NCI-H510A treated with DMSO at 0.1 percent for 48 hours (cell line): Measurements from ENCODE around the gene CDH22.

Experiments used
- DNase-seq: peaks from one replicate; lab custom pipeline; 2025; lab: John Stamatoyannopoulos, UW

CDH22 gene

DNA sequence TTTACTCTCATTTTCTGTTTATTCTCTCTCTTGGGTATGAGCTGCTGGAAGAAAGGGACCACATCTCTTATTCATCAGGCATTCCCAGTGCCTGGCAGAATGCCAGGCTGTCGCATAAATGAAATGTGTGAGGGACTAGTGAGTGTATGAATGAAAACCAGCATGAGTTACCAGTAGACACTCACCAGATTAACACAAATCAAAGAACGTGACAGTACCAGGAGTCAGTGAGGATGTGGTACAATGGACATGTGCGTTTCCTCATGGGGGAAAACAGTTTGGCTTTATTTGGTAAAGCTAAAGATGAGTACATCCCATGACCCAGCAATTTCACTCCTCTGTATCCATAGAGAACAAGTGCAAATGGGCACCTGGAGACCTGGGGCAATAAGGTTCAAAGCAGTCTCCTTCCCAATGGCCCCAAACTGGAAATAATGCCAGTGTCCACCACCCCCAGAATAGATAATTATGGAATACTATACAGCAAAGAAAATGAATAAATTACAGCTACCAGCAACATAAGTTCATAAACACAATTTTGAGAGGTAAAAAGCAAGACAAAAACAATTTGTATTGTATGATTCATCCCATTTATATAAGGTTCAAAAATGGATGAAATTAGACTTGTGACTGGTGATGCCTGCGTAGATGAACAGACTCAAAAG is 93.3 kb downstream of the CDH22 start:
- no peak for DNase-seq

DNA sequence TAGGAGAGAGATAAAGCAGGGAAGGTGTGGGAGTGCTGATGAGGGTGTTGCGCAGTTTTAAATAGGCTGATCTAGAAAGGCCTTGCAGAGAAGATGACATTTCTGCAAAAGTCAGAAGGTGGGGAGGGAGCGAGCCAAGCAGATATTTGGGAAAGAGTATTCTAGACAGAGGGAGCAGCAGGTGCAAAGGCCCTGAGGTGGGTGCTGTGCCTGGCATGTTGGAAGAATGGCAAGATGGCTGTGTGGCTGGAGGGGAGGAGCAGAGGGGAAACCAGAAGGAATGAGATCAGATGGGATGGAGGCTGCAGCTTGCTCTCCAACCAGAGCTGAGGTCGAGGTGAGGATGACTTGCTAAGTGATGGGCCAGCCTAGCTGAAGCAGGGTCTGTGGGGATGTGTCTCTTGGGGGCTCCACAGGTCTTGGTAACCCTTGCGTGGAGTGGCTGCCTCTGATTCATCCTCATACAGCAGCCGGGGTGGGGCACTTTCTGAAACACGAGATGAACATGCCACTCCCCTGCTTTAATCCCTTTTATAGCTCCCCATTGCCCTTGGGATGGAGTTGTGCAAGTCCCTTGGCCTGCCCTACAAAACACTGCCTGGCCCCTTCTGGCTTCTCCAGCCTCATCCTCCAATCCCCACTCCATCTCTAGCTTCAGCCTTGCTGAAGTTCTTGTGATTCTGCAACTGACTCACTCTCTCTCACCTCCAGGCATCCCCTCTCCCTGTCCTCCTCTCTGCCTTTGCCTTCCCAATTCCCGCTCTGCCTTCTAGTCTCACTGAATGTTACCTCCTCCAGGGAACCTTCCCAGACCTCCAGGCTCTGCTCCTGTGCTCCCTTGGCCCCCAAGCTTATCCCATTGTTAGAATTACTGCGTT is 94.1 kb downstream of the CDH22 start:
- DNase-seq, result no peak

DNA sequence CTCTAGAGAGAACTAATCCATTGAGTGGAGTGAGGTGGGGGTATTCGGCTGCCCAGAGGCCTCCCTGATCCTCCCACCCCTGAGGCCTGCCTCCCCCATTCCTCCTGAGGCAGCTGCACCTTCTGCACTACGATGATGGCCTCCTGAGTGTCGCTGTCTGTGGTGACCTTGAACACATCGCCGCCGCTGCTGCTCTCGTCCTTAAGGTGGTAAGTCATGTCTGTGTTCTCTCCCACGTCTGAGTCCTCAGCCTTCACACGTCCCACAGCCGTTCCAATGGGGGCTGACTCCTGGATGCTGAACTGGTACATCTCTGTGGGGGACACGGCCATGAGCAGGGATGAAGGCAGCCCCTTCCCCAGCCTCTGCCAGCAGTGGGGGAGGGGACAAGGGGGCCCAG is 95.4 kb downstream of the CDH22 start:
- no peak for DNase-seq

DNA sequence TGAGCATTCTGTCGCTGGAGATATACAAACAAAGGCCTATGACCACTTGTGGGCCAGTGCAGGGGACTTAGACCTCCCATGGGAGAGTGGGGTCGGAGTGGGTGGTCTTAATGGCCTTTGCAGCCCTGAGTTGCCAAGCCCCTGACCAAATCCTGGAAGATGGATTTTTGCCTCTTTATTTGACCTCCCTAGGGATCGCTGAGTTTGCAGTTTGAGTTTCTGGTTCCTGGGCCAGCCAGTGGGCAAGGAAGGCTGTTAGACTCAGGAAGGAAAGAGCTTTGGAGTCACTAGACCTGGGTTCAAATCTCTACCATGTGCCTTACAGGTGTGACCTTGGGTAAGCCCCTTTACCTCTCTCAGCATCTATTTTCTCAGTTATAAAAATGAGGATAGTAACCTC is 96.0 kb downstream of the CDH22 start:
- DNase-seq, result no peak

DNA sequence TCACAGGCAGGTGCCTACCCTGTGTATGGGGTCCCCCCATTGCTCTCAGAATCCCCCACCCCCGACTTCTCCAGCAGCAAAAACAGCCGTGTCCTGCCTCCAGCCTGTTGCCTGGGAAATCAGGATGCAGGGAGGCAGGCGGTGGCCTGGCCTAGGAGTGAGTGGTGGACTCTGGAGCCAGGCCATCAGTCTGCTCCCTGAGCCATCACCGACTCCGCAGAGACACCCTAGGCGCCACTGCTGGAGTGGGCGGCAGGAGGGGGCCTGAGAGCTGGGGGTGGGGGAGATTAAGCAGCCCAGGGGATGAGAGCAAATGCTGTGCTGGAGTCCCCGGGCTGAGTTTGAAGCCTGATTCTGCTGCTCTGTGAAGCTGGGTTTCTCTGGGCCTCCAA is 97.0 kb downstream of the CDH22 start:
- DNase-seq, result no peak

DNA sequence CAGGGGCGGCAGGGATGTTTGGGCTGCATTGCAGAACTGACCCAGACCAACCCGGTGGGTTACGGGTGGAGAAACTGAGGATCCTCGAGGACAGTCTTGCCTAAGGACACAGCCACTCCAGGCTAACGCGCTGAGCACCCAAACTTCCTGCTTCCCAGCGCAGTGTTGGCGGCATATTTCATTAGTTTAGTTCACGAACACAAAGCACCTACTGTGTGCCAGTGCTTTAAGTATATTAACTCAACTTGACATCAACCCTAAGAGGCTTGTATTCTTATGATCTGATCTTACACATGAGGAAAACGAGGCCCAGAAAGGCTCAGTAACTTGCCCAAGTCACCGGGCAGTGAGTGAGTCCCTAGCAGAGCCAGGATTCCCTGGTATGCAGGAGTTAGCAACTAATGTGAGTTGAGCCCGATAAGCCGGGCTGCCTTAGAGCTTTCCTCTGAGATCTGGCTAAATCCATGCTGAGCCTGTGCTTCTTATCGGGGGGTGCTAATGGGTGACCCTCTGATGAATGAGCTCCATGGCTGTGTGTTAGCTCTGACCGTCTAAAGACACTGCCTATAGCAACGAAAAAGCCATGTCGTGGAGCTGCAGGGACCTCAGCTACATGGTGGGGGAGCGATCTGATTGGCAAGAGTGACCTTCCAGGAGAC is 97.5 kb downstream of the CDH22 start:
- DNase-seq, result no peak

DNA sequence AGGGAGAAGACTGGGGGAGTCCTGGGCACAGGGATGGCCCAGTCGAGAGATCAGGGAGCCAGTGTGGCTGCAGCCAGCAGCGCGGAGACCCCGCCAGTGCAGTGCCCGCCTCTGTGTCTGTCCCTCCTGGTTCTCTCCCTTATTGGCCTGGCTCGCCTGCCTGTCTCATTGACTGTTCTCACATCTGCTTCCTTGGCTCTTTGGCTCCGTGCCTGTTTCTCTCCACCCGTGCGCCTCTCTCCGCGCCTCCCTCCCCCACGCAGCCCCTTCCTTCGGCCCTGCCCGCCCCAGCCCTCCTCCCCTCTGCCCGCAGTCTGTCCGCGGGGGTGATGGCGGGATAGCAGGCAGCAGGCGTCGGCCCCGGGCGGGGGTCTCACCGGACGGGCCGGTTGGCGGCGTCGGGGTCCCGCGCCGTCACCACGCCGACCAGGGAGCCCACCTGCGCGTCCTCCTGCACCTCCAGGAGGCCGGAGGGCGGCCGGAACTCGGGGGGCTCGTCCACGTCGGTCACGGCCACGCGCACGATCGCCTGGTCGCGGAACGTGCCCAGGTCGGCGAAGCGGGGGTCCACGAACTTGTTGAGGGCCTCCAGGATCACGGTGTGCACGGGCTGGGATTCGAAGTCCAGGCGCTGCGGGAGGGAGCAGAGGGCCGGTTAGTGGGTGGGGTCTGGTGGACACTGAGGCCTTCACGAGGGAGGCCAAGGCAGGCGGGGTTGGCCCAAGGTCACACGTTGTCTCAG is 98.2 kb downstream of the CDH22 start:
- no peak for DNase-seq

DNA sequence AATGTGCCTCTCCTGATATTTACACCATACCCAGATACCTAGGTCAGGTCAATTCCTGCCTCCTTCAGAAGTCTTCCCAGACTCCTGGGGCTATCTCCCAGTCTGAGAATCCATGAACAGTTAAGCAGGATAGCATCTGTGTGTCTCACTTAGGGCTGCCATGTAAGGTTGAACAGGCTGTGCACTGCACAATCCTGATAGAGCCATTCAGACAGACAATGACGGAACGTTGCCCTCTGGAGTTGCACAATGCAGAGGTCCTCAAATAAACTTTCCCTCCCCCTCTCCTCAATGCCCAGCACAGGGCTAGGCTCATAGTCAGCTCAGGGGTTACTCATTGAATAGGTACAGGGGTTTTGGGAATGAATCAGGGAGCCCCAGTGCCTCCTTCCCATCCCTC is 100.5 kb downstream of the CDH22 start:
- no peak for DNase-seq

DNA sequence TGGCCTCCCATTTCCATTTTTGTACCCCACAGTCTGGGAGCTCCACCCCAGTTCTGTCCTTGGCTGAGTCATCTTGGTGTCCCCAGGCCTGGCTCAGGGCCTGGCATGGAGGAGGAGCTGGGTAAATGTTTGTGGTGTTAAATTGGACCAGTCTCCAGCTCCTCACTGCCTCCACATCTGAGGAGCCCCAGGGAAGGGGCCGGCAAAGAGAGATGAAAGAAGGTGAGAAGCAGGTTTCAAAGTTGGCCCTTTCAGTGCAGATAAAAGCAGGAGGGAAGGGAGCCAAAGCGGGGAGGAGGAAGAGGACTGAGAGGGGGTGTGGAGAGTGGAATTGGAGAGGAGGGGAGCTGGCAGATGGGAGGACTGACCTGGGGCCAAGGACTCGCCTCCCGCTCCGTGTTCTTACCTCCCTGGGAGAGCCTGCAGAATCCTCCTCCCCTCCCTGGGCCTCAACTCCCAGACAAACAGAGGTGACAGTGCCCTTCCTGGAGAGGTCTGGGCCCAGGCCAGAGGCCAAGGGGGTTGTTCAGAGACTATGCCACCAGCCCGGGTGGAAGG is 101.2 kb downstream of the CDH22 start:
- DNase-seq, result no peak

DNA sequence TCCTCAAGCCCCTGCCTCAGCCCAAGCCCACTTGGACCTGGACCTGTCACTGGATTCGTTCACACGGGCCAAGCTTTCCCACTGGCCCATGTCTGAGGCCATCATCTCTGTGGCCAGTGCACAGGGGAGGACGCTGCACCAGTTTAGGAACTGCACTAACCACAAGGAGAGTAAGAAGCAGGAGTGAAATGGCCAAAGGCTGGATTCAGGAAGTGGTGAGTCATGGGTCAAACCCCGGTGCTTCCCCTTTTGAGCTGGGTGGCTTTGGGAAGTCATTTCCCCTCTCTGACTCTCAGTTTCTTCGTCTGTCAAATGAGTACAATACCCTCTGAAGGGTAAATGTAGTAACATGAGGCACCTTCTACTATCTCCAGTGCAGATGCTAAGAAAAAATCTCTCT is 102.3 kb downstream of the CDH22 start:
- DNase-seq, result no peak

DNA sequence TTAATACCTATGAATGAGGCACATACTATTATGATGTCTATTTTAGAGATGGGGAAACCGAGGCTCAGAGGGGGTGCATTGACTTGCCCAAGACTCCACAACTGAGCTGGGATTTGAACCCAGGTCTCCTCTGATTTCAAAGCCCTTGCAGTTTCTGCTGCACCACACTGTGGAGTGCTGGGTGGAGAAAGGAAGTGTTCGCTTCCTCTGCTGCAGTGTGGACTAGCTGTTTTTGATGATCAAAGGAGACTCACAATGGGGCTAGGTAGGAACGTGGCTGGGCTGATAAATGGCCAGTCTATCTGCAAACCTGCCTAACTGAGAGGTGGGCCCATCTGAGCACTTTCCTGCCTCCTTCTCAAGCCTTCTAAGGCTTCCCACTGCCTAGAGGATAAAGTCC is 102.9 kb downstream of the CDH22 start:
- DNase-seq, result no peak

DNA sequence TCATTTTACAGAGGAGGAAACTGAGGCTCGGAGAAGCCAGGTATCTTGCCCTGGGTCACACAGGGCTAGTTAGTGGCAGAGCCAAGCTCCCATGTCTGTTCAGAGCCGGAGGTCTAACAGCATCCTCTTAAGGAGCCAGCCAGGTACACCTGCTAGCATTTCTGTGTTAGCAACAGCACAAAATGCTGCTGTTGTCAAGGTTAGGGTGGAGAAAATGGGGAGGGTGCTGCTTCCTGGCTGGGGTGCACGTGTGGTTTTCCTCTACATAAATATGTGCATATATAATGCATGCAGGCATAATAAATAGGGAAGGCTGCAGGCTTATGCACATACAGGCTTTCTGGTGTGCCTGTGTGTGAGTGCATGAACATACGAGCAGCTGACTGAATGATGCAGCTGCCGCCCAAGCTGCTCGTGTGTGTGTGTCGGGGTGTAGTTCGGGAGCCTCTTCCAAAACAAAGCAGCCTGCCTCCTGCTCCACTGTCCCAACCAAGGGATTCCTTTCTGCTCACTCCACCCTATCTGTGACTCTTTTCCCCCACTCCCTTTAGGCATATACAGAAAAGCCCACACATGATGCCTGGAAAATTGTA is 103.6 kb downstream of the CDH22 start:
- DNase-seq, result no peak

DNA sequence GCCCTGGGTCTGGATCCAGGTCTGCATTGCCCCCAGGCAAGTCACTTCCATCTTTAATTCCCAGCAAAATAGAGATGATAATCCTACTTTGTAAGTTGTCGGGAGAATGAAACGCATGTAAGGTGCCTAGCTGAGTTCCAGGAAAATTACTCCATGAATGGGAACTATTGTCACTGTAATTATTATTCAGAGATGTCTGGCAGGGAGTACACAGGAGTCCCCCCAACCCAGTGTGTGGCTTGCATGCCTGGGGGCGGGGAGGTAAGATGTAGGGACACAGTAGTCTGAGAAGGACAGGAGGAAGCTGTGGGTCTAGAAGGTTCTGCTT is 104.8 kb downstream of the CDH22 start:
- no peak for DNase-seq

DNA sequence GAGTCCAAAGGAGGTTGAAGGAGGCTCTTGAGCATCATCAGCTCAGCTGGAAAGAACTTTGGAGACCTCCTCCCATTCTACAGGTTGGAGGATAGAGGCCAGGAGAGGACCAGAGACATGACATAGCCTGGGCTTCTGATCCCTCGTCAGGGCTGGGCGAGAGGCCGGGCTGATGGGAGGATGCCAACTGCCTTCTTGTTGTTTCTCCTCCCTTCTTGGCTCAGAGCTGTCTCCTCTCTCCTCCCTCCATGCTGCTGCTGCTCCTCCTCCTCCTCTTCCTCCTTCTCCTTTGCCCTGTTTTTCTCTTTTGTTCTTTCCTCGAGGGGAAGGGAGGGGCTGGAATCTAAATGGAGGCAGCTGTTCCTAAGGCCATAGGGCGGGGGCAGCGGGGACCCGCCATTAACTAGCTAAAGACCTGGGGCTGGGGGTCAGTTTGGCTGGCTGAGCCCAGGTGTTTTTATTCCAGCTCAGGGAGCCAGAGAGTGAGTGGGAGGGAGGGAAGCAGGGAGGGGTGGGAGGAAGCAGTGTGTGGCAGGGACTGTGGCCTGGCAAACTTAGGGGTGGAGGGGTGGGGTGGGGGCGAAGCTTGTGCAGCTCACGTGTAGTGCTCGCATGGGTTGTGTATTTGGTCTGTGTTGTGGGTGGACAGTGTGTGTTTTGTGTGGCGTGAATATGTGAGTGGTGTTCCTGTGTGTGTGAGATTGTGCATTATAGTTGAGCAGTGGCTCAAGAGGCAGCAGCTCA is 105.4 kb downstream of the CDH22 start:
- DNase-seq, result no peak

DNA sequence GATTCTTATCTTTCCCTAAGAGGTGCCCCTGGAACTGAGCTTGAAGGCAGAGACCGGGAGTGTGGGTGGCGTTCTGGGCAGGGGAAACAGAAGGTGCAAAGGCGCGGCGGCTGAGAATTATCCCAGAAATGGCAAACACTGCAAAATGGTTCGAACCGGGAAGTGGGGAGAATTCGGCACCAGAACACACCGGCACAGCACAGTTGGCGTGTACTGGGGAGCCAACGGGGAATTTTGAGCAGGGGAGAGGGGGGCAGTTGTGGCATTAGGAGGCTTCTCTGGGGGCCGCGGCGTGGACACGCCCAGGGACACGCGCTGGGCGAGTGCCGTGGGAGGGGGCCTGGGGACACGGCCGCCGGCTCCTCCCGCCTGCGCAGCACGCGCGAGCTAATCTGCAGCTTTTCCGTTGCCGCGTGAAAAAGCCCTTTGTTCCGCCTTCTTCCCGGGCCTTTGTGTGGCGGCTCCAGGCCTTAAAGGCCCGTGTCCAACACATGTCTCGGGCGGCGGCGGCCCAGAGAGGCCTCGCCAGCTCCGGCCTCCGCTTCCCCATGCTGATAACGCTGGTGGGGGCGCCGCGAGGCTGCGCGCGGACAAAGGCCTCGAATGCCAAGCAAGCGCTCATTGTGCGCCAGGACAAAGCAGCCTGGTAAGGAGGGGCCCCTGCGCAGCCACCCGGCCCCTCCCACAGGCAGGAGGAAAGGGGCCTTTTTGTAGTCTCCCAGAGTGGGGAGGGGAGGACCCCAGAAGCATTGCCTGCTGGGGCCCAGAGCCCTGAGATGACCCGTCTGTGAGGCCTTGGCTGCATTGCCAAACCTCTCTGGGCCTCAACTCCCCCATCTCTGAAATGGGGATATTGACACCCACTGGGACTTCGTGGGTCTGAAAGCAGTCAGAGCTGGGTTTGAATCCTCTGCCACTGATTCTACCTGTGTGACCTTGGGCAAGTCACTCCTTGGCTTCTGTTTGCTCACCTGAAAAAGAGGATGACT is 107.4 kb downstream of the CDH22 start:
- no peak for DNase-seq

DNA sequence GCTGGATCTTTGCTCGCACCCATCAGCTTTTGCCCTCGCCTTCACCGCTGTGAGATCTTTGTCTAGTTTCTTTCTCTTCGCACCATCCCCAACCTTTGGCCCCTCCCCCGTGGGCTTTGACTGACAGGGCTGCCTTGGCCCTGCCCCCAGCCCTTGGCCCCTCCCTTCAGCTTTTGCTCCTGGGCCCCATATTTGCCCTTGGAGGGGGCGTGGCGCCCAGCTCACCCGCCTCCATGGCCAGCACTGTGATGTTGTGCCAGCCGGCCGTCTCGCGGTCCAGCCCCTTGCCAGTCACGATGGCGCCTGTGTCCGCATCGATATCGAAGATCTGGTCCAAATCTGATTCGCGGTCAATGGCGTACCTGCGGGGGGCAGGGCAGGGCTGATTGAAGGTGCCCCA is 109.1 kb downstream of the CDH22 start:
- no peak for DNase-seq

DNA sequence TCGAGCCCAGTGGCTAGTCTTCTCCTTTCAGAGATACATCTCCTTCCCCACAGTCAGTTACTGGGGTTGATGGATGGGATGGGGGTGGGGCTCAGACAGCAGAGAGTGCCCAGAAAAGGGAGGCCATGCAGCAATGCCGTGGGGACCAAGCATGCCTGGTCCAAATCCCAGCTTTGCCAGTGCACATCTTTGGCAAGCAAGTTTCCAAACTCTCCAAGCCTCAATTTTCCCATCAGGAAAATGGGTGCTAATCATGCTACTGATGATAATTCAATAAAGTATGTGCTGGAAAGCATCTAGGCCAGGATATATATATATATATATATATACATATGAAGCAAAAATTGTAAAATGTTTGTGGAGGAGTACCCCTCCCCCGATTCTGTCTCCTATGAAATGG is 111.3 kb downstream of the CDH22 start:
- DNase-seq, result no peak

DNA sequence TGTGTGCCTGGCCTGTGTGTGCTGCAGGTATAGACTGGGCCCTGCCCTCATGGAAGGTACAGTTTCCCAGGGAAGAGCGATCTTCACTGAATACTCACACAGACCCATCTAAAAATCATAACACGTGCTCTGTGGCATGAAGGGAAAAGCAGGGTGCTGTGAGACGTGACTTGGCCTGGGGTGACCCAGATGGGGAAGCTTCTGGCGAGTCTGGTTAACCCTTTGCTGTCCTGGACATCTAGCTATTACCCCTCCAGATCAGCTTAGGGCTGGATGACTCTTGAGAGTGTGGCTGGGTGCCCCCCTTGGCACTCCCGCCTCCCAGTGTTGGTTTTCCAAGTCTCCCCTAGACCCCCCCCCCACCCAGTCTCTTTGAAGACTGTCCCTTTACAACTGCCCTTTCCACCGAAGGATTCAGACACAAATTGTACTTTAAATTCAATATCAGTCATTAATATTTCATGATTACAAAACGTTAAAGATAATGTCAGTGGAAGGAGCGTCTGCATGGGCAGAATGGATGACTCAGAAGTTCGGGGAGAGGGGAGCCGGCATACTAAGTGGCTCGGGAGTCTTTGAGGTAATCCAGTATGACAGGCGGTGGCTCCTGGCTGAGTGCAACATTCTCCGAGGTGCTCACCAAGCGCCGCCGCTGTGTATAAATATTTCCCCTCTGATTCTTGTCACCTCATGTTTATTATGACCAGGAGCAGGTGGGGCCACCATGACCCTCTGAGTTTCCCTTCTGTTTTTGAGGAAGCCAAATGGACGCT is 112.8 kb downstream of the CDH22 start:
- DNase-seq, result no peak

DNA sequence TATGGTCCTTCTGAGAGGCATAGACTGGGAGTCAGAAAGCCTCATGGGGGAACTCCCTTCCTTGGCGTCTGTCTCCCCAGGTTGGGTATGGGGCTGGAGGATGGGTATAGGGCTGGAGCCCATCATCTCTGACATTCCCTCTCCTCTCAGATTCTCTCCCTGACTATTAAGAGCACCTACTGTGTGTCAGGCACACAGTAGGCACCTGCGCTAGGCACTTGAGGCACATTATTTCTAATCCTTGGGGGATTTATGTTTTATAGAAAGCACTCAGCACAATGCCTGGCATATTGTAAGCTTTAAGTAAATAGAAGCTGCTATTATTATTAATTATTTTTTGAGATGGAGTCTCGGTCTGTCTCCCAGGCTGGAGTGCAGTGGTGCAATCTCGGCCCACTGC is 113.9 kb downstream of the CDH22 start:
- DNase-seq, result no peak
